Bronchus fibroblast of lung (primary cell): ENCODE measurements around the gene SLC5A3. TPM values are rescaled to one million over a fixed set of nuclear protein-coding genes. Genes with fewer than 3 reads are reported as not detected.

Source experiments
- total RNA-seq: library from RNA; depleted of rRNA; stranded (reverse); fragments of >200 nt; gene quantifications from 2 replicates; pipeline ENCODE4 v1.2.3, GENCODE V29; 2015

Gene SLC5A3
- 2.4 and 3.5 TPM in 2 replicates for total RNA-seq

DNA sequence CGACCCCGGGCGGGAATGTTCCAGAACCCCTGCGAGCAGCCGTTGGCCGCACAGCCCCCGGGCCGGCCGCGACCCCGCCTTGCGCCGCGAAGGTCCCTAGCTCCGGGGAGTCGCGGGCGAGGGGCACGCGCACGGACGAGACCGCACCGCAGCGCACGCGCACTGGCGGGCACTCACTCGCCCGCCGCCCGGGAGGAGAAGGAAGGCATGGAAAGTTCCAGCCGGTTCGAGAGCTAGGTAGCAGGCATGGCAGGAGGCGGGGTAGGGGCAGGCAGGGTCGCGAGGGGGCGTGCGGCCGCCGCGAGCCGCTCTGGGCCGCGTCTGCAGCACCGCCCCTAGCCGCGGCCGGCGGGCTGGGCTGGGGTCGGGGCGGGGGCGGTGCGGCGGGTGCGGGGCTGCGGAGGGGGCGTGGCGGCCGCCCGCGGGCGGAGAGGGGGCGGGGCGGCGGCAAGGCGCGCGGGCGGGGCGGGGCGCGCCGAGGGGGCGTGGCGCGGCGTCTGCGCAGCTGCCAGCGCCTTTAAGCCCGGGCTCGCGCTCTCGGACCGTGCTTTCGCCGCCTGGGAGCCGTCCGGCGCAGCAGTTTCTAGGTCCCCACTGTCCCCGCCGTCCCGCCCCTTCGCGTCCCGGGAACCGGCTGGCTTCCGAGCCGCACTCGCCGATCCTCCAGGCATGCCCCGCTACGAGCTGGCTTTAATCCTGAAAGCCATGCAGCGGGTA, at the start of gene SLC5A3, which contains the start of gene MRPS6:
TSS of gene SLC5A3 (plus strand) at position 547 of the 717 bp plus-strand sequence. CDS start 21,621 bp downstream, outside the sequence.
TSS of gene MRPS6 (plus strand) at position 547 of the 717 bp plus-strand sequence. CDS start at position 670, 123 bp downstream.

Other genes starting within 250 kb of the SLC5A3 start
- gene ATP5PO, start 157.8 kb upstream of the SLC5A3 start, total RNA-seq = 329 and 384 TPM in 2 replicates
- gene MRPS6, start within 50 bp of the SLC5A3 start, total RNA-seq = 22.4 and 24.0 TPM in 2 replicates